Heart left ventricle (tissue), 13 donors: ENCODE data around the gene RUFY3.

Experiments used
- CTCF ChIP-seq, 12 donors: fragments of 200-600 bp; sonication (generic) in 4 of 12; IDR thresholded peaks; one replicate each; pipeline versions ENCODE4 v1.5.0 to v1.8.0; 2018 to 2022; ENCODE audit warnings: antibody characterized with exemption in 12 of 12, mild to moderate bottlenecking in 5 of 12
- POLR2A ChIP-seq, 2 donors: fragments of 450-650 bp; IDR thresholded peaks; one replicate each; pipeline ENCODE4 v1.6.1; 2017; ENCODE audit warnings: antibody characterized with exemption in 2 of 2, mild to moderate bottlenecking in 2 of 2, moderate library complexity in 2 of 2
- donor health status: ischemic (EF 13 %, LVEDD 7.1; RV severe dilation, severe dysfunction).
- donor health status: DM: no; HTN: yes; CAD: no.
- donor health status: DM: no; HTN: no; CAD: no.
- donor health status: ischemic (EF 25% LVEDD 6.9; RV normal size, moderate dysfunction).
- donor health status: ischemic (EF 25% LVEDD 5.7; RV mildly dilated, moderate dysfunction).
- donor health status: ischemic (EF 35%, LVEDD 5.7; RV mildly dilated, moderate dysfunction).
- donor health status: nonischemic (EF 11% LVEDD 7.7; RV severe dilation, severe dysfunction).
- donor health status: DM: yes; HTN: yes; CAD: no.
- donor health status: PGD.
- donor health status: ischemic (EF 29% LVEDD 5.4; RV normal size, mild dysfunction).
- donor health status: nonischemic (EF 23%, LVEDD 6.1; RV moderate dilation, normal function).

DNA sequence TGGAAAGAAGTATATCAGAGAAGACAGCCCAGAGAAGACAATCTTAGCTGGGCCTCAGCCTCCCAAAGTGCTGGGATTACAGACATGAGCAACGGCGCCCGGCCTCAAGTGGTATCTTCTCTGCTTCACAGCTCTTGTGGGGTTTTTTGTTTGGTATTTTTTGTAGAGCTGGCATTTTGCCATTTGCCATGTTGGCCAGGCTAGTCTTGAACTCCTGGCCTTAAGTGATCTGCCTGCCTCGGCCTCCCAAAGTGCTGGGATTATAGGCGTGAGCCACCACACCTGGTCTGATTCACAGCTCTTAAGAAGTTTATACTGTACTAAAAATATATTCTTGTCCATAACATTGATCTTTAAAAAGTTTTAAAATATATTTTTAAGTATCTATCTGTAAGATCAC is 21.1 kb upstream of the RUFY3 start:
- TF ChIP-seq POLR2A (IDR thresholded peaks at IDR 0.05) (no peak), CTCF (IDR thresholded peaks at IDR 0.05) (no peak)
